ENCODE results near the gene LPO. TPM values are rescaled to one million over a fixed set of nuclear protein-coding genes. Genes with fewer than 3 reads are reported as not detected.
A peak's percentile ranks its signal among the peaks of the same experiment; 100 is the strongest.

Gene LPO
- total RNA-seq, 1 experiment from 2014 or later, result 0.54 TPM

DNA sequence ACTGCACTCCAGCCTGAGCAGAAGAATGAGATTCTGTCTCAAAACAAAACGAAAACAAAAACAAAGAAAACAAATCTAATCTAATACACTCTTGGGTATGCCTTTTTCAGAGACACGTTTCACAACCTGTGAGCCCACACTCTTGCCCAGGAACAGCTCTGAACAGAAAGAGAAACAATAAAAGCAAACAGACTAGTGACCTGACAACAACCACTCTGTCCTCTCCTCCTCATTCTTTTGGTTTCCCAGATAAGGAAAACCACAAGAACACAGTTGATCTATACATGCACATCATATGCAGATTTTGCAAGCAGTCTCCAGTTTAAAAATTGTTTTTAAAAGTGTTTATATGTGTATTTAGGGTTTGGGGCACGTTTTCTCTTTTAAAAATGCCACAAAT, 20.6 kb upstream of the LPO start:
- Histone ChIP-seq H3K4me3 (ENCODE audit: low read depth, low read length) (no peak overlapping the region), H3K36me3 (ENCODE audit: control insufficient read depth, insufficient read depth, low read length) (no peaks in the 10 kb centered on the region; the same call in 1 of the 2 replicates), H3K4me1 (no peaks in the 10 kb centered on the region), H3K9me3 (no peaks in the 10 kb centered on the region), H3K27me3 (replicated peaks; ENCODE audit: control insufficient read depth, insufficient read depth, low read length) (no peaks in the 10 kb centered on the region)
- H3K36me3 Mint-ChIP-seq (ENCODE audit: insufficient read depth, unreplicated experiment), result peaks cover 13% of the 10 kb centered on the region
- POLR2A ChIA-PET, result interaction anchor here (0.6 kb wide), 1 partner anchor 16 kb away, joined by 3 read pairs; no protein-coding TSS in a partner anchor
- H3K27me3 Mint-ChIP-seq (ENCODE audit: insufficient read depth, unreplicated experiment), result peaks cover 3% of the 10 kb centered on the region
- TSS peak; percentile 33 for BruUV-seq (replicated peaks)
- CTCF ChIA-PET, result interaction anchor here (2.0 kb wide), 1 partner anchor 18 kb away, joined by 8 read pairs; no protein-coding TSS in a partner anchor
- no peaks in the 10 kb centered on the region for H3K9me3 Mint-ChIP-seq (ENCODE audit: unreplicated experiment)
- no peak for DNase-seq
- TF ChIP-seq, protein P1, sequence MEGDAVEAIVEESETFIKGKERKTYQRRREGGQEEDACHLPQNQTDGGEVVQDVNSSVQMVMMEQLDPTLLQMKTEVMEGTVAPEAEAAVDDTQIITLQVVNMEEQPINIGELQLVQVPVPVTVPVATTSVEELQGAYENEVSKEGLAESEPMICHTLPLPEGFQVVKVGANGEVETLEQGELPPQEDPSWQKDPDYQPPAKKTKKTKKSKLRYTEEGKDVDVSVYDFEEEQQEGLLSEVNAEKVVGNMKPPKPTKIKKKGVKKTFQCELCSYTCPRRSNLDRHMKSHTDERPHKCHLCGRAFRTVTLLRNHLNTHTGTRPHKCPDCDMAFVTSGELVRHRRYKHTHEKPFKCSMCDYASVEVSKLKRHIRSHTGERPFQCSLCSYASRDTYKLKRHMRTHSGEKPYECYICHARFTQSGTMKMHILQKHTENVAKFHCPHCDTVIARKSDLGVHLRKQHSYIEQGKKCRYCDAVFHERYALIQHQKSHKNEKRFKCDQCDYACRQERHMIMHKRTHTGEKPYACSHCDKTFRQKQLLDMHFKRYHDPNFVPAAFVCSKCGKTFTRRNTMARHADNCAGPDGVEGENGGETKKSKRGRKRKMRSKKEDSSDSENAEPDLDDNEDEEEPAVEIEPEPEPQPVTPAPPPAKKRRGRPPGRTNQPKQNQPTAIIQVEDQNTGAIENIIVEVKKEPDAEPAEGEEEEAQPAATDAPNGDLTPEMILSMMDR (IDR thresholded peaks at IDR 0.05; ENCODE audit: insufficient read depth in 1 of 2, low read depth in 1 of 2, low read length in 1 of 2, severe bottlenecking in 1 of 2, unreplicated experiment in 1 of 2), result no peak
- intact Hi-C loops (cut with micrococcal nuclease; ENCODE audit: unreplicated experiment), result no loop called here
- peak overlapping the region; percentile 94 for H3K4me3 Mint-ChIP-seq (ENCODE audit: unreplicated experiment)
- no peaks in the 10 kb centered on the region for H3K4me1 Mint-ChIP-seq (ENCODE audit: low read depth, unreplicated experiment)
- H3K27ac Mint-ChIP-seq (ENCODE audit: unreplicated experiment), result no peak overlapping the region

DNA sequence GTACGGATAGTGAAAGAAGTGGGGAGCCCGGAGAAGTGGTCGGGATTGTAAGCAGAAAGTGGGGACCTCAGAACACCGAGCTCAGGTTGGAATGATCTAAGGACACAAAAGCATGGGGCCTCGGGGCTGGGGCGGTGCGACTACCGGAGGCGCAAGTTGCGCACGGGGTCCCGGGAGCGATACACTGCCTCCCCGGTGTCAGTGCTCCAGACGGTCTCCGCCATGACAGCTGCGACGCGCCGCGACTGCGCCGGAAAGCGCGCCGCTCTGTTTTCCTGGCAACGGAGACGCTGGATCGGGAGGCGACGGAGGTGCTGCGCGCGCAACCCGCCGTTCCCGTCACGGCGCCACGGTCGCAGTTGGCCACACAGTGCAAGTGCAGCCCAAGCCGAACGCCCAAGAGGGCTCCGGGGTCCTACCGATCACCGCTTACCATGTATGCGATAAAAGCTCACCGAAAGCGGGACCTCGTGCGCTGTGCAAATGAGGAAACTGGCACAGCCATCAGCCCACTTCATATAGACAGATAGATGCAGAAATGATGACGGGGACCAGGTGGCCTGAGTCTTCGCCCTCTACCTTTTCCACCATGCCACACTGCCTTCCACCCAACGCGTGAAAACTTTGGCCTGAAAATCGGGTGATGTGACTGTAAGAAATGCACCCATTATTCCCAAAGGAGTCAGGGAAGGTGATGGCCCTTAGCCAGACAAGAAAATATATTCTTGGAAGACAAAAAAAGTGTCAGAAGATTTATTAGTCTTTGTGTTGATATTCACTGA, 19.2 kb upstream of the LPO start, which contains the start of gene MKS1:
MKS1 (minus strand) TSS at position 249 of the 782 bp plus-strand sequence; CDS start at position 224, 25 bp downstream.
- no peaks in the 10 kb centered on the region for H3K9me3 Mint-ChIP-seq (ENCODE audit: unreplicated experiment)
- ChIA-PET CTCF (interaction anchor here (1.5 to 2.0 kb wide), 2 partner anchors 20 to 30 kb away, joined by 5 to 8 read pairs; no protein-coding TSS in a partner anchor), POLR2A (interaction anchor here (0.7 to 1.2 kb wide), 2 partner anchors 9 to 13 kb away, joined by 3 to 4 read pairs; no protein-coding TSS in a partner anchor)
- H3K27me3 Mint-ChIP-seq (ENCODE audit: insufficient read depth, unreplicated experiment), result peaks cover 3% of the 10 kb centered on the region
- BruUV-seq (replicated peaks), result no TSS peak
- DNase-seq, result peak; percentile 94 to 98
- H3K4me3 Mint-ChIP-seq (ENCODE audit: unreplicated experiment), result peak within 1 kb of the TSS; percentile 94
- TF ChIP-seq, protein P1 (IDR thresholded peaks at IDR 0.05; ENCODE audit: insufficient read depth in 1 of 2, low read depth in 1 of 2, low read length in 1 of 2, severe bottlenecking in 1 of 2, unreplicated experiment in 1 of 2), result peak; percentile 60 to 71
- peak within 1 kb of the TSS; percentile 97 for H3K27ac Mint-ChIP-seq (ENCODE audit: unreplicated experiment)
- no peaks in the 10 kb centered on the region for H3K4me1 ChIP-seq
- peak within 1 kb of the TSS; percentile 53 for H3K4me3 ChIP-seq (ENCODE audit: low read depth, low read length)
- intact Hi-C loops (cut with micrococcal nuclease; ENCODE audit: unreplicated experiment), result loop anchor here (1.0 kb wide), 1 partner anchor 19 kb away; no protein-coding TSS in a partner anchor
- H3K4me1 Mint-ChIP-seq (ENCODE audit: low read depth, unreplicated experiment), result peaks cover 4% of the 10 kb centered on the region
- no peaks in the 10 kb centered on the region for H3K9me3 ChIP-seq
- H3K36me3 ChIP-seq (ENCODE audit: control insufficient read depth, insufficient read depth, low read length), result no peaks in the 10 kb centered on the region; the same call in 1 of the 2 replicates
- H3K27me3 ChIP-seq (replicated peaks; ENCODE audit: control insufficient read depth, insufficient read depth, low read length), result no peaks in the 10 kb centered on the region
- peaks cover 13% of the 10 kb centered on the region for H3K36me3 Mint-ChIP-seq (ENCODE audit: insufficient read depth, unreplicated experiment)

DNA sequence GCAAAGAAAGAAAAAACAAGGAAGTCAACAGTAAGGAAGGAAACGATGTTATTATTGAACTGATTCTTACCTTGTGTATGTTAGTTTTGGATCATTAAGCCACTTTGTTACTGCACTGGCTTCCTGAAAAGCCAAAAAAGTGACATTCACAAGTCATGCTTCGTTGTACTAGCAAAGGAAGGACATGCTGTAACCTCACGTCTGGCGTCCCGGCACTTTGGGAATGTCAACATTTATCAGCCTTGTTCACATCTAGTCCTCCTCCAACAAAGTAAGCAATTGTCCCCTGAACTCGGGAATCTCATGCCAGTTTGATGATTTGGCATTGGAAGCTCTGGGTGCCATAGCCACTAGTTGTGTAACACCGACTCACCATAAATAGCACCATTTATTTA, 18.6 kb upstream of the LPO start:
- intact Hi-C loops (cut with micrococcal nuclease; ENCODE audit: unreplicated experiment), result loop anchor here (1.0 kb wide), 1 partner anchor 19 kb away; no protein-coding TSS in a partner anchor
- H3K9me3 ChIP-seq, result no peaks in the 10 kb centered on the region
- peaks cover 3% of the 10 kb centered on the region for H3K27me3 Mint-ChIP-seq (ENCODE audit: insufficient read depth, unreplicated experiment)
- H3K4me1 Mint-ChIP-seq (ENCODE audit: low read depth, unreplicated experiment), result peaks cover 9% of the 10 kb centered on the region
- H3K4me1 ChIP-seq, result no peaks in the 10 kb centered on the region
- H3K4me3 Mint-ChIP-seq (ENCODE audit: unreplicated experiment), result peak overlapping the region; percentile 94
- H3K36me3 ChIP-seq (ENCODE audit: control insufficient read depth, insufficient read depth, low read length), result no peaks in the 10 kb centered on the region; the same call in 1 of the 2 replicates
- DNase-seq, result no peak
- peak overlapping the region; percentile 53 for H3K4me3 ChIP-seq (ENCODE audit: low read depth, low read length)
- POLR2A ChIA-PET, result interaction anchor here (1.2 kb wide), 1 partner anchor 8 kb away, joined by 3 read pairs; no protein-coding TSS in a partner anchor
- no peaks in the 10 kb centered on the region for H3K27me3 ChIP-seq (replicated peaks; ENCODE audit: control insufficient read depth, insufficient read depth, low read length)
- no peaks in the 10 kb centered on the region for H3K9me3 Mint-ChIP-seq (ENCODE audit: unreplicated experiment)
- no TSS peak for BruUV-seq (replicated peaks)
- TF ChIP-seq, protein P1 (IDR thresholded peaks at IDR 0.05; ENCODE audit: insufficient read depth in 1 of 2, low read depth in 1 of 2, low read length in 1 of 2, severe bottlenecking in 1 of 2, unreplicated experiment in 1 of 2), result no peak
- H3K27ac Mint-ChIP-seq (ENCODE audit: unreplicated experiment), result peak overlapping the region; percentile 97
- peaks cover 13% of the 10 kb centered on the region for H3K36me3 Mint-ChIP-seq (ENCODE audit: insufficient read depth, unreplicated experiment)
- CTCF ChIA-PET, result interaction anchor here (1.5 to 2.0 kb wide), 2 partner anchors 20 to 30 kb away, joined by 5 to 8 read pairs; no protein-coding TSS in a partner anchor

Data from Caco-2 (cell line).